OCI-LY1 (cell line): Measurements from ENCODE around the gene COX11.

Source experiments
- EZH2 ChIP-seq: fragments of 200-600 bp; sonication (generic), shearing (Covaris generic); IDR thresholded peaks from 2 replicates; pipeline ENCODE4 v1.8.0; 2017; ENCODE audit warnings: borderline replicate concordance, mixed run types, mild to moderate bottlenecking, antibody characterized with exemption, low read length, moderate library complexity, mixed read lengths
- TF ChIP-seq, protein P1 (sequence below): fragments of 200-600 bp; sonication (generic), shearing (Covaris generic); IDR thresholded peaks from 2 replicates; pipeline ENCODE4 v1.5.1; 2017; ENCODE audit warnings: mild to moderate bottlenecking, antibody characterized with exemption, low read length, moderate library complexity, mixed read lengths

- TF ChIP-seq, protein P1, sequence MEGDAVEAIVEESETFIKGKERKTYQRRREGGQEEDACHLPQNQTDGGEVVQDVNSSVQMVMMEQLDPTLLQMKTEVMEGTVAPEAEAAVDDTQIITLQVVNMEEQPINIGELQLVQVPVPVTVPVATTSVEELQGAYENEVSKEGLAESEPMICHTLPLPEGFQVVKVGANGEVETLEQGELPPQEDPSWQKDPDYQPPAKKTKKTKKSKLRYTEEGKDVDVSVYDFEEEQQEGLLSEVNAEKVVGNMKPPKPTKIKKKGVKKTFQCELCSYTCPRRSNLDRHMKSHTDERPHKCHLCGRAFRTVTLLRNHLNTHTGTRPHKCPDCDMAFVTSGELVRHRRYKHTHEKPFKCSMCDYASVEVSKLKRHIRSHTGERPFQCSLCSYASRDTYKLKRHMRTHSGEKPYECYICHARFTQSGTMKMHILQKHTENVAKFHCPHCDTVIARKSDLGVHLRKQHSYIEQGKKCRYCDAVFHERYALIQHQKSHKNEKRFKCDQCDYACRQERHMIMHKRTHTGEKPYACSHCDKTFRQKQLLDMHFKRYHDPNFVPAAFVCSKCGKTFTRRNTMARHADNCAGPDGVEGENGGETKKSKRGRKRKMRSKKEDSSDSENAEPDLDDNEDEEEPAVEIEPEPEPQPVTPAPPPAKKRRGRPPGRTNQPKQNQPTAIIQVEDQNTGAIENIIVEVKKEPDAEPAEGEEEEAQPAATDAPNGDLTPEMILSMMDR = no peak
- TF ChIP-seq EZH2 = no peak
Measured at GRCh38 chr17:54974759-54975158, 6.3 kb upstream of the COX11 start.
